ENCODE results near the gene CYP24A1. TPM values are rescaled to one million over a fixed set of nuclear protein-coding genes. Genes with fewer than 3 reads are reported as not detected.

Gene CYP24A1
- total RNA-seq, 1 donor from 2014 or later = 5.9 TPM

DNA sequence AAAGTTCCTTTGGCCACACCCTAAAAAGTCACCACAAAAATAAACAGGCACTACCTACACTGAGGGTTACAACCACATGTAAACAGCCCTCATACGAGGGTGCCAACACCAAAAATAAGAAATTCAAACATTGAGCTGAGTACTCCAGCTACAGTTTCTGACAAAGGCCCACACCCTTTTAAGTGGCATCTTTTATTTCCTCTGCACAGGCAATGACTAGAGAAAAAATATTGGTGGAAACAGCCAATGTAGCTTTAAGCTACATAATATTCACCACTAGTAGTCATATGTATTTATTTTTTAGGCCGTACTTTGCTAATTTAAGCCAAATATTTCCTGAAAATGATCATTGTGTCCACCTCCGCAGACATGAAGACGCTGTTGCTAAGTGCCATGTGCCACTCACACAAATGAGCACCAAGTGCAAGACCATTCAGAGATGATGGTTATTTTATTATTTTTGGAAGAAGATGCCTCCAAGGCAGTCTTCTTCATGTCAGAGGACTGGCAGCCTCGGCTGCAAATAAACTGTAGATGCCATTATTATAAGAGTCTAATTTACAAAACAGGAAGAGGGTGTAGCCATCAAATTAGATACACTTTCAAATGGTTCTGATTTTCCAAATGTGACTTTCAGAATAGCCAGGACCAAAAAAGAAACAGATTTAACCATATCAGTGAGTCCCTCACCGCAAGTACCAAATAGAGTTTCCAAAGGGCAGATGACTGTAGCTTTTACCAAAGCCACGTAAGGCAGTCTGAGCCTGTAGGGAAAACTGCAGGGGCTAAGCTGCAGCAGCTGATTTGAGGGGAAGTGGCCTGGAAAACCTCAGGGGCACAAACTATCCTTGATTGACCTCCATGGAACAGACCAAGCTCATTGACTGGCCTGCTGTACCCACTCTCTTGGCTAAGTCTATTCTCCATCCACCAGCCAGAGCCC, 13.4 kb downstream of the CYP24A1 start:
- no peaks in the 10 kb centered on the region for H3K4me1 ChIP-seq
- no peaks in the 10 kb centered on the region for H3K9me3 ChIP-seq
- H3K27me3 ChIP-seq = no peaks in the 10 kb centered on the region
- H3K36me3 ChIP-seq = no peaks in the 10 kb centered on the region
- no peak for DNase-seq (ENCODE audit: extremely low spot score in 2 of 2)
- TF ChIP-seq POLR2AphosphoS5 (IDR thresholded peaks at IDR 0.05; ENCODE audit: insufficient read depth in 1 of 2, low read depth in 1 of 2) = no peak
- TF ChIP-seq POLR2A (IDR thresholded peaks at IDR 0.05) = no peak
- TF ChIP-seq, protein P1, sequence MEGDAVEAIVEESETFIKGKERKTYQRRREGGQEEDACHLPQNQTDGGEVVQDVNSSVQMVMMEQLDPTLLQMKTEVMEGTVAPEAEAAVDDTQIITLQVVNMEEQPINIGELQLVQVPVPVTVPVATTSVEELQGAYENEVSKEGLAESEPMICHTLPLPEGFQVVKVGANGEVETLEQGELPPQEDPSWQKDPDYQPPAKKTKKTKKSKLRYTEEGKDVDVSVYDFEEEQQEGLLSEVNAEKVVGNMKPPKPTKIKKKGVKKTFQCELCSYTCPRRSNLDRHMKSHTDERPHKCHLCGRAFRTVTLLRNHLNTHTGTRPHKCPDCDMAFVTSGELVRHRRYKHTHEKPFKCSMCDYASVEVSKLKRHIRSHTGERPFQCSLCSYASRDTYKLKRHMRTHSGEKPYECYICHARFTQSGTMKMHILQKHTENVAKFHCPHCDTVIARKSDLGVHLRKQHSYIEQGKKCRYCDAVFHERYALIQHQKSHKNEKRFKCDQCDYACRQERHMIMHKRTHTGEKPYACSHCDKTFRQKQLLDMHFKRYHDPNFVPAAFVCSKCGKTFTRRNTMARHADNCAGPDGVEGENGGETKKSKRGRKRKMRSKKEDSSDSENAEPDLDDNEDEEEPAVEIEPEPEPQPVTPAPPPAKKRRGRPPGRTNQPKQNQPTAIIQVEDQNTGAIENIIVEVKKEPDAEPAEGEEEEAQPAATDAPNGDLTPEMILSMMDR (IDR thresholded peaks at IDR 0.05) = no peak
- intact Hi-C loops (cut with DNase I) = no loop called here
- no peak overlapping the region for H3K4me3 ChIP-seq
- no peak overlapping the region for H3K27ac ChIP-seq

DNA sequence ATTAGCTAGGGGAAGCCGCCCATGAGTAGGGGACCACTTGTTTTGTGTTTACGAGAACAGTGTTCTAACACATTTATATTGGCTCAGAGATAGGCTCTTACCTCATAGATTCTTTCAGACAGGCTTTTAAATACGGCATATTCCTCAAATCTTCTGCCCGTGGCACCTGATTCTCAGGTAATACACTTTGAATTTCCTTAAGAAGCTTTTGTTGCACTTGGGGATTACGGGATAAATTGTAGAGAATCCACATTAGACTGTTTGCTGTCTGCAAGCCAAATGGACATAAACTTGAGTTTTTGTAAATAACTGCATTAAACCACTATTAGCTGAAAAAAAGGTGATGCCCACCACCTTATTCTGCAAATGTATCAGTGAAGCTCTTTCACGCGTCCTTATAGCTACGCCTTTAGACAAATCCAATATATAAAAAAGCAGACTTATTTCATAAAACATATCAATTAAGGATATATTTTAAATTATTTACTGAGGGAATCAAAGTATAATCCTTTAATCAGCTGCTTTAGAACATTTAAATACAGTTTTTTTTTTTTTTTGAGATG, 14.8 kb downstream of the CYP24A1 start:
- Histone ChIP-seq H3K4me3 (no peak overlapping the region), H3K4me1 (no peaks in the 10 kb centered on the region), H3K27ac (no peak overlapping the region), H3K9me3 (no peaks in the 10 kb centered on the region), H3K36me3 (no peaks in the 10 kb centered on the region), H3K27me3 (no peaks in the 10 kb centered on the region)
- DNase-seq (ENCODE audit: extremely low spot score in 2 of 2) = no peak
- intact Hi-C loops (cut with DNase I) = no loop called here
- TF ChIP-seq POLR2AphosphoS5 (IDR thresholded peaks at IDR 0.05; ENCODE audit: insufficient read depth in 1 of 2, low read depth in 1 of 2) (no peak), POLR2A (IDR thresholded peaks at IDR 0.05) (no peak)
- TF ChIP-seq, protein P1 (IDR thresholded peaks at IDR 0.05) = no peak

DNA sequence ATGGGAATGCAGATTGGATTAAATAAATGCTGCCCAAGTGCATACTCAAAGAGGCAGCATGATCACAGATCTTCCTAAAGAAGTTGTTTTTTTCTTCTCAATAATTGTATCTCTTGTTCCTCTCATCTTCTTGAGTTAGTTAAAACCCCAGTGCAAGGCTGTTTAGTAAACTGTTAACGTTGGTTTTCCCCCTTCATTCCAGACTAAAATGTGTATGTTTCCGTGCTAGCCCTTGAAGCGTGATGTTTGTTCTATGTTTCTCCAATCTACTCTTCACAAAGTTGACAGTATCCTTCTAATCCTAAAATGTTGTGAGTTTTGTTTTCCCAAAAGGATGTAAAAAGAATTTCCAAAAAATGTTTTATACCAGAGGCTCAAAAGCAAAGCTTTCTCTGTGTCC, 15.6 kb downstream of the CYP24A1 start:
- Histone ChIP-seq H3K4me3 (no peak overlapping the region), H3K9me3 (no peaks in the 10 kb centered on the region)
- no peak for DNase-seq (ENCODE audit: extremely low spot score in 2 of 2)

DNA sequence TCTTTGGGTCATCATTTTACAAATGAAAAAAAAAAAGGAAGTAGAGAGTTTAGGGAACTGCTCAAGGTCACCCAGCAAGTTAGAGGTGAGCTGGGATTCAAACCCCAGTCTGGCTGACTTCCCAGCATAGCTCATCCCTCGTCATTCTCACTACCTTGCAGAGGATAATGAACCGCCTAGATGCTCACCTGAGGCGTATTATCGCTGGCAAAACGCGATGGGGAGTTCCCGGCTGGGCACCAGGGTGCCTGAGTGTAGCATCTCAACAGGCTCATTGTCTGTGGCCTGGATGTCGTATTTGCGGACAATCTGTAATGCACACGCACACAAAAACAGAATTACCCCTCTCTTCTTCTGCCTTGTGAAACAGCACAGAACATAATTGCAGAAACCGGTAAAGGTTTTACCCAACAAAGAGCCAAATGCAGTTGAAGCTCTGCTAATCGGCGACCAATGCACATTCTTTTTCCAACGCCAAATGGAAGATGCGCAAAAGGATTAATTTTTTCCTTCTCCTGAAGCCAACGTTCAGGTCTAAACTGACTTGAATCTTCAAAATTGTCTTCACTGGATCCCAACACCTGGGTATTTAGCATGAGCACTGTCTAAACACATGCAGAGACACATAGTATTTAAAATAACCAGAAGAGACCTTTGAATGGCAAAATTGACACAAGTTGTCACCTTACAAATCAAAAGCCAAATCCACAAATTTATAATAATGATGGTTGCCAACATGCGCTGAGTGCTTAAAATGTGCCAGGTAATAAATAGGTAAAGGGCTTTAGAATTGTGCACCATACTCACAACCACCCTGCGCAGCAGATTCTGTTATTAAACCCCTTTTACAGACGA, 16.6 kb downstream of the CYP24A1 start:
- no peaks in the 10 kb centered on the region for H3K36me3 ChIP-seq
- no peaks in the 10 kb centered on the region for H3K9me3 ChIP-seq
- H3K27ac ChIP-seq = no peak overlapping the region
- DNase-seq (ENCODE audit: extremely low spot score in 2 of 2) = no peak
- no peak overlapping the region for H3K4me3 ChIP-seq
- H3K27me3 ChIP-seq = no peaks in the 10 kb centered on the region
- intact Hi-C loops (cut with DNase I) = no loop called here
- TF ChIP-seq, protein P1 (IDR thresholded peaks at IDR 0.05) = no peak
- TF ChIP-seq POLR2A (IDR thresholded peaks at IDR 0.05) = no peak
- no peak for TF ChIP-seq POLR2AphosphoS5 (IDR thresholded peaks at IDR 0.05; ENCODE audit: insufficient read depth in 1 of 2, low read depth in 1 of 2)
- peaks cover 3% of the 10 kb centered on the region for H3K4me1 ChIP-seq

More for the DNA sequence above, 15.6 kb downstream of the CYP24A1 start:
- intact Hi-C loops (cut with DNase I) = no loop called here
- TF ChIP-seq POLR2AphosphoS5 (IDR thresholded peaks at IDR 0.05; ENCODE audit: insufficient read depth in 1 of 2, low read depth in 1 of 2) (no peak), POLR2A (IDR thresholded peaks at IDR 0.05) (no peak)
- TF ChIP-seq, protein P1 (IDR thresholded peaks at IDR 0.05) = no peak
- H3K27me3 ChIP-seq = no peaks in the 10 kb centered on the region
- no peaks in the 10 kb centered on the region for H3K4me1 ChIP-seq
- no peak overlapping the region for H3K27ac ChIP-seq
- H3K36me3 ChIP-seq = no peaks in the 10 kb centered on the region
